WI38 (cell line): ENCODE results near the gene NRIP1.

Source experiments
- H3K4me3 ChIP-seq: 2 replicates; pipeline ENCODE4 v1.5.1; 2011; ENCODE audit warnings: low read depth, mild to moderate bottlenecking, control low read depth, low read length
- TF ChIP-seq, protein P1 (sequence below): IDR thresholded peaks from 2 replicates; pipeline ENCODE4 v1.5.1; 2012; ENCODE audit warnings: low read depth, mild to moderate bottlenecking, control low read depth, low read length

The NRIP1 gene

GRCh38 chr21:14918527-14918926 is 146.3 kb downstream of the NRIP1 start:
- TF ChIP-seq, protein P1, sequence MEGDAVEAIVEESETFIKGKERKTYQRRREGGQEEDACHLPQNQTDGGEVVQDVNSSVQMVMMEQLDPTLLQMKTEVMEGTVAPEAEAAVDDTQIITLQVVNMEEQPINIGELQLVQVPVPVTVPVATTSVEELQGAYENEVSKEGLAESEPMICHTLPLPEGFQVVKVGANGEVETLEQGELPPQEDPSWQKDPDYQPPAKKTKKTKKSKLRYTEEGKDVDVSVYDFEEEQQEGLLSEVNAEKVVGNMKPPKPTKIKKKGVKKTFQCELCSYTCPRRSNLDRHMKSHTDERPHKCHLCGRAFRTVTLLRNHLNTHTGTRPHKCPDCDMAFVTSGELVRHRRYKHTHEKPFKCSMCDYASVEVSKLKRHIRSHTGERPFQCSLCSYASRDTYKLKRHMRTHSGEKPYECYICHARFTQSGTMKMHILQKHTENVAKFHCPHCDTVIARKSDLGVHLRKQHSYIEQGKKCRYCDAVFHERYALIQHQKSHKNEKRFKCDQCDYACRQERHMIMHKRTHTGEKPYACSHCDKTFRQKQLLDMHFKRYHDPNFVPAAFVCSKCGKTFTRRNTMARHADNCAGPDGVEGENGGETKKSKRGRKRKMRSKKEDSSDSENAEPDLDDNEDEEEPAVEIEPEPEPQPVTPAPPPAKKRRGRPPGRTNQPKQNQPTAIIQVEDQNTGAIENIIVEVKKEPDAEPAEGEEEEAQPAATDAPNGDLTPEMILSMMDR = no peak
- H3K4me3 ChIP-seq = no peak overlapping the region

DNA sequence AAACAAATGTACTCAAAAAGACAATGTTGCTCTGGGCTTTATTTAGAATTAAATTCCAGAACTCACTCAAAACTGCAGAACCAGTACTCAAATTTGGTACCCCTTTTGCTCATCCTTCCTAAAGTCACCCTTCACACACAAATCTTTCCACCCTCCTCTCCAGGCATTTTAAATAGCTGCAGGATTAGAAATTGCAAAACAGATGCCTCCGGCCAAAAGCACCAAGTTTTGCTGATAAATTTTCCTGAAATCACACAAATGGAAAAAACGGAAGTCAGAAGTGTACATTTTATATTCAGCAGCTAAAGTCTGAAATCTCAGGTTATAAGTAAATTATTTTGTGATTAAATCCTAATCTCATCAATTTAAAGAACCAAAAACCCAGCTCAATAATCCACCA is 147.0 kb downstream of the NRIP1 start:
- TF ChIP-seq, protein P1 = no peak
- no peak overlapping the region for H3K4me3 ChIP-seq

DNA sequence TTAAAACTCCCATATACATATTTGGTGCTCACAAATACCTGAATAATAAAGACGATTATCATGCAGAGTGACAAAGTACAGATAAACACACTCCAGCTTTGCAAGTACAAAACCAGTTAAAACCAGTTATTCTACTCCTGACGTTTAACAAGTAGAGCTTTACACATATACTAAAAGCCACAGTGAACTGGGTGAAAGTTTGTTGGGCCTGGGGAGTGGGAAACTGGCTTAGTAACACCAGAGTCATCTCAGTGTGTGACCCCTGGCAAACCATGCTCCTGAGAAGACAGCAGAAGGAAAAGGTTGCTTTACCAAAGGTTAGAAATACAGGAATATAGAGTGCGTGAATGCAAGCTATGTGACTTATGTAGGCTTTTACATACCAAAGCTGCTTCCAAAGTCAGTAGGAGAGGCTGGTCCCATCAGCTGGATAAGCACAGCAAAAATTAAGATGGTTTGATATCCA is 148.1 kb downstream of the NRIP1 start:
- TF ChIP-seq, protein P1 = no peak
- H3K4me3 ChIP-seq = no peak overlapping the region

- TF ChIP-seq, protein P1 = no peak
- H3K4me3 ChIP-seq = no peak overlapping the region
Observed at GRCh38 chr21:14913638-14914037, 151.2 kb downstream of the NRIP1 start.

DNA sequence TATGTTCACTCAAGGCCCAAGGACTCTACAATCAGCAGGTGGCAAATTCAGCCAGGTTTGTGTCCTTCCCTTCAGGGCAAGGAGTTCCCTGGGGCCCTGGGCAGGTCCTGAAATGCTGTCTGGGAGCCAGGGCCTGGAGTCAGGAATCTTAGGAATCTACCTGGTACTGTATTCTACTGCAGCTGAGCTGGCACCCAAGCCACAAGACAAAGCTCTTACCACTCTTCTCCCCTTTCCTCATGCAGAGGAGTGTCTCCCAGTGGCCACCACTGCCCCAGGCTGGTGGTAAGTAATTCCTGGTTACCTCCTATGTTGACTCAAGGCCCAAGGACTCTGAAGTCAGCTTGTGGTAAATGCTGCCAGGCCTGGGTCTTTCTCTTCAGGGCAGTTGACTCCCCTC is 153.4 kb downstream of the NRIP1 start:
- H3K4me3 ChIP-seq = no peak overlapping the region
- TF ChIP-seq, protein P1 = no peak
